Activated B cell treated with CpG ODN at 0.5 μM for 24 hours (primary cell): Measurements from ENCODE around the gene BICDL1. TPM values are rescaled to one million over a fixed set of nuclear protein-coding genes. Genes with fewer than 3 reads are reported as not detected.

Source experiments
- ATAC-seq: fragments of 200-7000 bp; cut with Tn5 transposase; one replicate; pipeline ENCODE4 v1.10.0; 2021; ENCODE audit warnings: low read depth, mild to moderate bottlenecking, moderate library complexity
- CTCF ChIA-PET: fragments of 350-600 bp; sonication (Branson Sonifier 250); formaldehyde crosslinking; loops from one replicate; lab custom pipeline; 2021; ENCODE audit warnings: antibody characterized with exemption; lab: Charles Lee
- POLR2A ChIA-PET: fragments of 350-600 bp; sonication (Branson Sonifier 250); formaldehyde crosslinking; loops from one replicate; lab custom pipeline; 2021; ENCODE audit warnings: antibody characterized with exemption; lab: Charles Lee
- DNase-seq: peaks from one replicate; pipeline ENCODE4 v3.0.0; 2022
- H3K27ac Mint-ChIP-seq: one replicate; pipeline ENCODE4 v1.8.0; 2020; ENCODE audit warnings: mixed read lengths
- H3K27me3 Mint-ChIP-seq: one replicate; pipeline ENCODE4 v1.8.0; 2021; ENCODE audit warnings: mixed read lengths
- H3K36me3 Mint-ChIP-seq: one replicate; pipeline ENCODE4 v1.8.0; 2021; ENCODE audit warnings: low read depth, mixed read lengths
- H3K4me1 Mint-ChIP-seq: one replicate; pipeline ENCODE4 v1.8.0; 2021; ENCODE audit warnings: mixed read lengths
- H3K4me3 Mint-ChIP-seq: one replicate; pipeline ENCODE4 v1.8.0; 2020; ENCODE audit warnings: mild to moderate bottlenecking, mixed read lengths
- H3K9me3 Mint-ChIP-seq: one replicate; pipeline ENCODE4 v1.8.0; 2020; ENCODE audit warnings: mixed read lengths
- CTCF ChIP-seq: fragments of 200-600 bp; IDR thresholded peaks from one replicate; pipeline ENCODE4 v1.8.0; 2022; ENCODE audit warnings: antibody characterized with exemption, mild to moderate bottlenecking
- intact Hi-C: fragments of 100-400 bp; cut with micrococcal nuclease; formaldehyde crosslinking; loops from one replicate; pipeline ENCODE4 v1.15.1; 2024
- total RNA-seq: library from RNA; stranded (reverse); gene quantifications from 2 replicates; pipeline ENCODE4 v1.2.3, GENCODE V29; 2022

The BICDL1 gene
- total RNA-seq, 1 donor from 2014 or later: 16.8 TPM

GRCh38 chr12:120049426-120049825, 60.4 kb downstream of the BICDL1 start:
- ATAC-seq: no peak
- TF ChIP-seq CTCF: no peak
- intact Hi-C loops: no loop called here
- ChIA-PET CTCF (no interaction called here), POLR2A (no interaction called here)
- H3K4me1 Mint-ChIP-seq: no peaks in the 10 kb centered on the region
- H3K27me3 Mint-ChIP-seq: no peaks in the 10 kb centered on the region
- H3K9me3 Mint-ChIP-seq: no peaks in the 10 kb centered on the region
- H3K27ac Mint-ChIP-seq: no peak overlapping the region
- no peak overlapping the region for H3K4me3 Mint-ChIP-seq
- no peak for DNase-seq
- peaks cover under 1% of the 10 kb centered on the region for H3K36me3 Mint-ChIP-seq

DNA sequence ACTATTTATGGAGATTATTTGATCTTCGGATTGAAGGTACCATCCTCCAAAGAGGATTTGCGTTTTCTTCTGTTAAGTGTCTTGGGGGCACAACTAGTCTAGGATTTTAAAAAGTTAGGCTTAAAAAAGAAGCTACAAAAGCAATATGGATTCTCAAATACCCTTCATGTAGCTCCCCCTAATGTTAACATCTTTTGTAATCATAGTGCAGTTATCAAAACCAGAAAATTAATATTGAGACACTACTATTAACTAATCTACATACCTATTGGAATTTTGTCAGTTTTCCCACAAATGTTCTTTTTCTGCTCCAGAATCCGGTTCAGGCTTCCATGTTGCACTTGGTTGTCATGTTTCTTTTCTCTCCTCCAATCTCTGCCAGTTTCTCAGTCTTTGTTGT, 62.5 kb downstream of the BICDL1 start:
- Mint-ChIP-seq H3K4me3 (no peak overlapping the region), H3K9me3 (no peaks in the 10 kb centered on the region), H3K27ac (no peak overlapping the region), H3K4me1 (no peaks in the 10 kb centered on the region), H3K27me3 (no peaks in the 10 kb centered on the region), H3K36me3 (no peaks in the 10 kb centered on the region)
- ChIA-PET CTCF (no interaction called here), POLR2A (interaction anchor here (0.6 kb wide), 1 partner anchor 70 kb away, joined by 4 read pairs; no protein-coding TSS in a partner anchor)
- no peak for DNase-seq
- TF ChIP-seq CTCF: no peak
- ATAC-seq: no peak
- intact Hi-C loops: no loop called here

DNA sequence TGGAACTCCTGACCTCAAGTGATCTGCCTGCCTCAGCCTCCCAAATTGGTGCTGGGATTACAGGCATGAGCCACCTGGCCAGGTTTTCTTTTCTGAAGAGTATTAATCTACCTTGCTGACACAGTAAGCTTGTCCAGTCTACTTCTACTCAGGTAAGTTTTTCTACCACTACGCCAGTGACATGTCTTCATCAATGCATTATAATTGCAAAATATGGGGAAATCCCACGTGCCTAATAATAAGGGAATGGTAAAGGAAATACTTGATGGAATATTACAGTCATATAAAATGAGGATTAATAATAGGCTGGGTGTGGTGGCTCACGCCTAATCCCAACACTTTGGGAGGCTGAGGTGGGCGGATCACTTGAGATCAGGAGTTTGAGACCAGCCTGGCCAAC, 65.3 kb downstream of the BICDL1 start:
- intact Hi-C loops: no loop called here
- CTCF ChIA-PET: no interaction called here
- no peak for DNase-seq
- Mint-ChIP-seq H3K27me3 (no peaks in the 10 kb centered on the region), H3K36me3 (no peaks in the 10 kb centered on the region), H3K4me3 (no peak overlapping the region), H3K27ac (no peak overlapping the region), H3K4me1 (no peaks in the 10 kb centered on the region), H3K9me3 (no peaks in the 10 kb centered on the region)
- ATAC-seq: no peak
- POLR2A ChIA-PET: no interaction called here
- TF ChIP-seq CTCF: no peak

GRCh38 chr12:120055231-120056000, 66.4 kb downstream of the BICDL1 start:
- H3K27ac Mint-ChIP-seq: no peak overlapping the region
- no peaks in the 10 kb centered on the region for H3K27me3 Mint-ChIP-seq
- TF ChIP-seq CTCF: no peak
- H3K9me3 Mint-ChIP-seq: no peaks in the 10 kb centered on the region
- ATAC-seq: no peak
- POLR2A ChIA-PET: no interaction called here
- H3K4me3 Mint-ChIP-seq: no peak overlapping the region
- no peak for DNase-seq
- no peaks in the 10 kb centered on the region for H3K4me1 Mint-ChIP-seq
- CTCF ChIA-PET: no interaction called here
- intact Hi-C loops: no loop called here
- H3K36me3 Mint-ChIP-seq: no peaks in the 10 kb centered on the region

DNA sequence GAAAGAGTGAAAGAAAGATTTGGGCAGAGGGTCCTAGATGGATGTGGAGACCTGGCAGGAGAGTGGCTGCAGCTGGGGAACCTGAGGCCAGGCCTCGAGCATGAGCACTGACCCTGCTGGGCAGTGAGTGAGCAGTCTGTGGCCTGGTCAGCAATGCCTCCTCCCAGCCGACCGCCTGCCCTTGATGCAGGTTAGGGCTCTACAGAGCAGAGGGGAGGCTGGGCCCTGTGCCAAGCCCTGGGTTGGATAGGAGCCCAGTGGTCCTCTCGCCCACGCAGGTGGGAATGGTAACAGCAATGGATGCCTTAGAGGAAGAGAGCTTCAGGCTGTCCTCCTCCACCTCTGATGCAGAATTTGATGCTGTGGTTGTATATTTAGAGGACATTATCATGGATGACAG, 67.7 kb downstream of the BICDL1 start:
- Mint-ChIP-seq H3K27ac (no peak overlapping the region), H3K36me3 (peaks cover under 1% of the 10 kb centered on the region), H3K27me3 (no peaks in the 10 kb centered on the region), H3K4me3 (no peak overlapping the region), H3K4me1 (no peaks in the 10 kb centered on the region), H3K9me3 (no peaks in the 10 kb centered on the region)
- no peak for TF ChIP-seq CTCF
- ChIA-PET POLR2A (no interaction called here), CTCF (no interaction called here)
- no peak for DNase-seq
- intact Hi-C loops: no loop called here
- ATAC-seq: no peak
